HepG2 (cell line): Measurements from ENCODE around the gene SERPINA6. TPM values are rescaled to one million over a fixed set of nuclear protein-coding genes. Genes with fewer than 3 reads are reported as not detected.
A peak's percentile ranks its signal among the peaks of the same experiment; 100 is the strongest.

Source experiments
- ARNT2 ChIP-seq: sonication (generic); formaldehyde crosslinking; IDR thresholded peaks from 2 replicates; pipeline ENCODE4 v1.8.0; 2022; ENCODE audit warnings: mild to moderate bottlenecking, low read depth, missing genetic modification reagents, moderate library complexity
- MIXL1 ChIP-seq: IDR thresholded peaks from 2 replicates; pipeline ENCODE4 v1.6.1; 2016
- PTBP1 ChIP-seq: fragments of 200-400 bp; formaldehyde crosslinking; IDR thresholded peaks from 2 replicates; pipeline ENCODE4 v1.6.1; 2018; ENCODE audit warnings: low read length, low read depth; ENCODE audit not compliant: poor library complexity, severe bottlenecking
- TBL1XR1 ChIP-seq: fragments of 150-350 bp; IDR thresholded peaks from 2 replicates; pipeline ENCODE4 v1.6.1; 2014; ENCODE audit warnings: borderline replicate concordance, low read length; ENCODE audit not compliant: partially characterized antibody
- TRIM24 ChIP-seq: sonication (generic); formaldehyde crosslinking; IDR thresholded peaks from 2 replicates; pipeline ENCODE4 v1.8.0; 2022; ENCODE audit warnings: mild to moderate bottlenecking, missing genetic modification reagents
- ZNF160 ChIP-seq: sonication (generic); formaldehyde crosslinking; IDR thresholded peaks from 2 replicates; pipeline ENCODE4 v1.8.0; 2022; ENCODE audit warnings: mild to moderate bottlenecking, inconsistent platforms, missing genetic modification reagents
- ZNF225 ChIP-seq: sonication (generic); formaldehyde crosslinking; IDR thresholded peaks from 2 replicates; pipeline ENCODE4 v1.4.0; 2020; ENCODE audit warnings: mild to moderate bottlenecking, missing genetic modification reagents
- ZNF674 ChIP-seq: sonication (generic); formaldehyde crosslinking; IDR thresholded peaks from 2 replicates; pipeline ENCODE4 v1.5.0; 2020; ENCODE audit warnings: low read depth, mild to moderate bottlenecking, missing genetic modification reagents
- polyA plus RNA-seq, 8 experiments: library from polyadenylated mRNA; depleted of rRNA in 3 of 8; stranded (reverse) in 7 of 8; unstranded in 1 of 8; fragments of >200 nt; fragmentation: Illumina TruSeq in 4 of 8; extraction: Trizol in 4 of 8; gene quantifications; 2 replicates each; pipeline versions ENCODE4 v1.2.1 to v1.2.3, GENCODE V29; 2011 to 2016; ENCODE audit warnings: low read depth in 4 of 8, missing spikeins in 1 of 8, mixed read lengths in 1 of 8; ENCODE audit not compliant: insufficient read depth in 1 of 8
- total RNA-seq, 5 experiments: library from RNA; depleted of rRNA; stranded (reverse); fragments of >200 nt; fragmentation: Illumina TruSeq; extraction: Trizol; gene quantifications; 2 replicates each; pipeline ENCODE4 v1.2.3, GENCODE V29; 2016; ENCODE audit warnings: low read depth in 1 of 5
- TF ChIP-seq, protein P1 (sequence below), 2 experiments: sonication (generic) in 1 of 2; formaldehyde crosslinking in 1 of 2; IDR thresholded peaks; 2 replicates each; pipeline versions ENCODE4 v1.6.1 to v1.9.0; 2014 to 2022; ENCODE audit warnings: antibody characterized with exemption in 1 of 2, borderline replicate concordance in 1 of 2, inconsistent platforms in 1 of 2, low read depth in 1 of 2, missing genetic modification reagents in 1 of 2
- TF ChIP-seq, protein P2 (sequence below): sonication (generic); formaldehyde crosslinking; IDR thresholded peaks from 2 replicates; pipeline ENCODE4 v1.8.0; 2022; ENCODE audit warnings: mild to moderate bottlenecking, missing genetic modification reagents
- TF ChIP-seq, protein P3 (sequence below), 2 experiments: IDR thresholded peaks; 2 replicates each; pipeline ENCODE4 v1.6.1; 2011 to 2012; ENCODE audit warnings: low read length in 2 of 2, borderline replicate concordance in 1 of 2, low read depth in 1 of 2, mild to moderate bottlenecking in 1 of 2, moderate library complexity in 1 of 2

The SERPINA6 gene
- total and polyA plus RNA-seq, 2 of the 13 experiments (the other 11 are each of a cell fraction or from before 2014, with no cell fraction given) = 260 to 333 TPM

DNA sequence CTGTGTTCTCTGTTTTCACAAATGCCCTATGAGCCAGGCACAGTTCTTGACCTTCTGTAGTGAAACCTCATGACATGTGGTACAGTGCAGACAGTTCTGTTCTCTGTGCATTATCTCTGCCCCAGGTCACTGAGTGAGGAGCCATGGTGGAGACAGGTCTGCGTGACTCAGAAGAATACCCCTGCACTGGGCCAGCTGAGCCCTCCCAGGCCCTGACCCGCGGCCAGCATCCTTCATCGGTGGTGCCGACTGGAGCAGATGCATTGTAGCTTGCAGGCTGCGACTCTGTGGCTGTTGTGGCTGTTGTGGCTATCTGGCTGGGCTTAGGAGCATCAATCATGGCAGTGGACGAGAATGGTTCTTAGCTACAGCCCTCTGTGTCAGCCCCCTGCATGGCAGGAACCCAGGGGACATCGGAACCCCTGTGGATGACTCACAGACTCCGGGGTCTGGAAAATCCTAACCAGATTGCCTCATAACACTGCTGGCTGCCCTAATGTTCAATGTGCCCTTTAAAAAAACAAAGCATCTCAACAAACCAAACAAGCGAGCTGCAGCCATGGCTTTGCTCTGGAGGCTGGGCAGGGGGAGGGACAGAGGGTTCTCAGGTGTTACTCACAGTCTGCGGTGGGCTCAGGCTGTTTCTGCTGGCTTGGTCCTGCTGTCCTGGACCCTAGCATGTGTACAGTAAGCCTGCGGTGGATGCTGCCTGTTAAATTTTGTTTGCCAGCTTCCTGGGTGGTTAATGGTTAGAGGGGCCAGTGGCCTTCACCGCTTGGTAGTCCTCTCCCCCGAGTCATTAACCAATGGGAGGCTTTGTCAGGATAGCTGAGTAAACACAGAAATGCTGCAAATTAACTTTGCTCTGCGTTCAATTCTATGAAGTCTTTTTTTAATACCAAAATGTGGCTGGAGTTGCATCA, at the start of gene SERPINA6 (continued):
- TF ChIP-seq, protein P1, sequence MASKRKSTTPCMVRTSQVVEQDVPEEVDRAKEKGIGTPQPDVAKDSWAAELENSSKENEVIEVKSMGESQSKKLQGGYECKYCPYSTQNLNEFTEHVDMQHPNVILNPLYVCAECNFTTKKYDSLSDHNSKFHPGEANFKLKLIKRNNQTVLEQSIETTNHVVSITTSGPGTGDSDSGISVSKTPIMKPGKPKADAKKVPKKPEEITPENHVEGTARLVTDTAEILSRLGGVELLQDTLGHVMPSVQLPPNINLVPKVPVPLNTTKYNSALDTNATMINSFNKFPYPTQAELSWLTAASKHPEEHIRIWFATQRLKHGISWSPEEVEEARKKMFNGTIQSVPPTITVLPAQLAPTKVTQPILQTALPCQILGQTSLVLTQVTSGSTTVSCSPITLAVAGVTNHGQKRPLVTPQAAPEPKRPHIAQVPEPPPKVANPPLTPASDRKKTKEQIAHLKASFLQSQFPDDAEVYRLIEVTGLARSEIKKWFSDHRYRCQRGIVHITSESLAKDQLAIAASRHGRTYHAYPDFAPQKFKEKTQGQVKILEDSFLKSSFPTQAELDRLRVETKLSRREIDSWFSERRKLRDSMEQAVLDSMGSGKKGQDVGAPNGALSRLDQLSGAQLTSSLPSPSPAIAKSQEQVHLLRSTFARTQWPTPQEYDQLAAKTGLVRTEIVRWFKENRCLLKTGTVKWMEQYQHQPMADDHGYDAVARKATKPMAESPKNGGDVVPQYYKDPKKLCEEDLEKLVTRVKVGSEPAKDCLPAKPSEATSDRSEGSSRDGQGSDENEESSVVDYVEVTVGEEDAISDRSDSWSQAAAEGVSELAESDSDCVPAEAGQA (IDR thresholded peaks at IDR 0.05; ENCODE audit: low read depth) = no peak; the same call in 1 of the 2 replicates
- TF ChIP-seq, protein P1 (CRISPR knock-in tag; IDR thresholded peaks at IDR 0.05; ENCODE audit: borderline replicate concordance) = no peak
- TF ChIP-seq TRIM24 (CRISPR knock-in tag) (no peak), TBL1XR1 (no peak), PTBP1 (no peak), ZNF674 (CRISPR knock-in tag) (no peak), ZNF160 (no peak), MIXL1 (CRISPR knock-in tag) (peak; percentile 54), ARNT2 (no peak), ZNF225 (CRISPR knock-in tag) (0 out of 2 replicates have a peak, but pooled peaks have one; percentile 15)
- TF ChIP-seq, protein P2, sequence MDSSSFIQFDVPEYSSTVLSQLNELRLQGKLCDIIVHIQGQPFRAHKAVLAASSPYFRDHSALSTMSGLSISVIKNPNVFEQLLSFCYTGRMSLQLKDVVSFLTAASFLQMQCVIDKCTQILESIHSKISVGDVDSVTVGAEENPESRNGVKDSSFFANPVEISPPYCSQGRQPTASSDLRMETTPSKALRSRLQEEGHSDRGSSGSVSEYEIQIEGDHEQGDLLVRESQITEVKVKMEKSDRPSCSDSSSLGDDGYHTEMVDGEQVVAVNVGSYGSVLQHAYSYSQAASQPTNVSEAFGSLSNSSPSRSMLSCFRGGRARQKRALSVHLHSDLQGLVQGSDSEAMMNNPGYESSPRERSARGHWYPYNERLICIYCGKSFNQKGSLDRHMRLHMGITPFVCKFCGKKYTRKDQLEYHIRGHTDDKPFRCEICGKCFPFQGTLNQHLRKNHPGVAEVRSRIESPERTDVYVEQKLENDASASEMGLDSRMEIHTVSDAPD (CRISPR knock-in tag) = peak; percentile 33; the same call in 1 of the 2 replicates
- TF ChIP-seq, protein P3, sequence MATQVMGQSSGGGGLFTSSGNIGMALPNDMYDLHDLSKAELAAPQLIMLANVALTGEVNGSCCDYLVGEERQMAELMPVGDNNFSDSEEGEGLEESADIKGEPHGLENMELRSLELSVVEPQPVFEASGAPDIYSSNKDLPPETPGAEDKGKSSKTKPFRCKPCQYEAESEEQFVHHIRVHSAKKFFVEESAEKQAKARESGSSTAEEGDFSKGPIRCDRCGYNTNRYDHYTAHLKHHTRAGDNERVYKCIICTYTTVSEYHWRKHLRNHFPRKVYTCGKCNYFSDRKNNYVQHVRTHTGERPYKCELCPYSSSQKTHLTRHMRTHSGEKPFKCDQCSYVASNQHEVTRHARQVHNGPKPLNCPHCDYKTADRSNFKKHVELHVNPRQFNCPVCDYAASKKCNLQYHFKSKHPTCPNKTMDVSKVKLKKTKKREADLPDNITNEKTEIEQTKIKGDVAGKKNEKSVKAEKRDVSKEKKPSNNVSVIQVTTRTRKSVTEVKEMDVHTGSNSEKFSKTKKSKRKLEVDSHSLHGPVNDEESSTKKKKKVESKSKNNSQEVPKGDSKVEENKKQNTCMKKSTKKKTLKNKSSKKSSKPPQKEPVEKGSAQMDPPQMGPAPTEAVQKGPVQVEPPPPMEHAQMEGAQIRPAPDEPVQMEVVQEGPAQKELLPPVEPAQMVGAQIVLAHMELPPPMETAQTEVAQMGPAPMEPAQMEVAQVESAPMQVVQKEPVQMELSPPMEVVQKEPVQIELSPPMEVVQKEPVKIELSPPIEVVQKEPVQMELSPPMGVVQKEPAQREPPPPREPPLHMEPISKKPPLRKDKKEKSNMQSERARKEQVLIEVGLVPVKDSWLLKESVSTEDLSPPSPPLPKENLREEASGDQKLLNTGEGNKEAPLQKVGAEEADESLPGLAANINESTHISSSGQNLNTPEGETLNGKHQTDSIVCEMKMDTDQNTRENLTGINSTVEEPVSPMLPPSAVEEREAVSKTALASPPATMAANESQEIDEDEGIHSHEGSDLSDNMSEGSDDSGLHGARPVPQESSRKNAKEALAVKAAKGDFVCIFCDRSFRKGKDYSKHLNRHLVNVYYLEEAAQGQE (IDR thresholded peaks at IDR 0.05; ENCODE audit: borderline replicate concordance in 1 of 2, low read depth in 1 of 2, low read length in 2 of 2) = no peak
